Activated naive CD4-positive, alpha-beta T cell treated with anti-CD3 and anti-CD28 coated beads, Interleukin-2, amount 50 U/mL, for 24 hours (primary cell): ENCODE results near the gene ERGIC3.
A peak's percentile ranks its signal among the peaks of the same experiment; 100 is the strongest.
"Not testable (repeated sequence)": the region's sequence is repeated elsewhere in the genome, so short reads cannot be mapped to it uniquely, and the experiment has no call there.

ENCODE experiments used
- H3K27ac Mint-ChIP-seq: one replicate; pipeline ENCODE4 v1.8.0; 2021; ENCODE audit warnings: mild to moderate bottlenecking, mixed read lengths
- H3K27me3 Mint-ChIP-seq: one replicate; pipeline ENCODE4 v1.8.0; 2021; ENCODE audit warnings: mixed read lengths
- H3K36me3 Mint-ChIP-seq: one replicate; pipeline ENCODE4 v1.8.0; 2021; ENCODE audit warnings: mixed read lengths
- H3K4me1 Mint-ChIP-seq: one replicate; pipeline ENCODE4 v1.8.0; 2021; ENCODE audit warnings: mixed read lengths
- H3K4me3 Mint-ChIP-seq: one replicate; pipeline ENCODE4 v1.8.0; 2021; ENCODE audit warnings: mild to moderate bottlenecking, mixed read lengths
- H3K9me3 Mint-ChIP-seq: one replicate; pipeline ENCODE4 v1.8.0; 2021; ENCODE audit warnings: mixed read lengths

Gene ERGIC3

GRCh38 chr20:35511814-35512420 lies 30.0 kb upstream of the ERGIC3 start:
- H3K27me3 Mint-ChIP-seq = no peaks in the 10 kb centered on the region
- H3K36me3 Mint-ChIP-seq = peaks cover 9% of the 10 kb centered on the region
- no peak overlapping the region for H3K27ac Mint-ChIP-seq
- no peaks in the 10 kb centered on the region for H3K9me3 Mint-ChIP-seq
- H3K4me1 Mint-ChIP-seq = peaks cover 6% of the 10 kb centered on the region
- H3K4me3 Mint-ChIP-seq = no peak overlapping the region

- Mint-ChIP-seq H3K27me3 (no peaks in the 10 kb centered on the region), H3K9me3 (no peaks in the 10 kb centered on the region), H3K27ac (no peak overlapping the region), H3K4me1 (no peaks in the 10 kb centered on the region), H3K4me3 (no peak overlapping the region), H3K36me3 (peaks cover 2% of the 10 kb centered on the region)
Measured at GRCh38 chr20:35514371-35514932, 27.4 kb upstream of the ERGIC3 start.

- no peaks in the 10 kb centered on the region for H3K9me3 Mint-ChIP-seq
- no peaks in the 10 kb centered on the region for H3K27me3 Mint-ChIP-seq
- peaks cover 2% of the 10 kb centered on the region for H3K36me3 Mint-ChIP-seq
- H3K4me1 Mint-ChIP-seq = no peaks in the 10 kb centered on the region
- no peak overlapping the region for H3K4me3 Mint-ChIP-seq
- H3K27ac Mint-ChIP-seq = no peak overlapping the region
Measured at GRCh38 chr20:35515341-35515740, 26.5 kb upstream of the ERGIC3 start.

GRCh38 chr20:35515949-35516645 lies 25.8 kb upstream of the ERGIC3 start:
- Mint-ChIP-seq H3K4me3 (no peak overlapping the region), H3K9me3 (no peaks in the 10 kb centered on the region), H3K36me3 (peaks cover 2% of the 10 kb centered on the region), H3K27ac (no peak overlapping the region), H3K27me3 (no peaks in the 10 kb centered on the region), H3K4me1 (no peaks in the 10 kb centered on the region)

GRCh38 chr20:35517125-35517524 lies 24.8 kb upstream of the ERGIC3 start:
- no peak overlapping the region for H3K27ac Mint-ChIP-seq
- H3K27me3 Mint-ChIP-seq = no peaks in the 10 kb centered on the region
- no peaks in the 10 kb centered on the region for H3K9me3 Mint-ChIP-seq
- H3K36me3 Mint-ChIP-seq = peaks cover 2% of the 10 kb centered on the region
- H3K4me1 Mint-ChIP-seq = no peaks in the 10 kb centered on the region
- no peak overlapping the region for H3K4me3 Mint-ChIP-seq

- H3K27ac Mint-ChIP-seq, H3K4me3 Mint-ChIP-seq, H3K27me3 Mint-ChIP-seq, H3K9me3 Mint-ChIP-seq, H3K4me1 Mint-ChIP-seq, H3K36me3 Mint-ChIP-seq: not testable (repeated sequence)
Measured at GRCh38 chr20:35517767-35518166, 24.1 kb upstream of the ERGIC3 start.

- no peak overlapping the region for H3K27ac Mint-ChIP-seq
- no peaks in the 10 kb centered on the region for H3K9me3 Mint-ChIP-seq
- no peaks in the 10 kb centered on the region for H3K27me3 Mint-ChIP-seq
- no peak overlapping the region for H3K4me3 Mint-ChIP-seq
- no peaks in the 10 kb centered on the region for H3K36me3 Mint-ChIP-seq
- H3K4me1 Mint-ChIP-seq = no peaks in the 10 kb centered on the region
Measured at GRCh38 chr20:35518955-35519354, 22.9 kb upstream of the ERGIC3 start.

GRCh38 chr20:35523298-35523888 lies 18.5 kb upstream of the ERGIC3 start:
- no peak overlapping the region for H3K4me3 Mint-ChIP-seq
- H3K27ac Mint-ChIP-seq = no peak overlapping the region
- H3K9me3 Mint-ChIP-seq = no peaks in the 10 kb centered on the region
- H3K27me3 Mint-ChIP-seq = no peaks in the 10 kb centered on the region
- no peaks in the 10 kb centered on the region for H3K36me3 Mint-ChIP-seq
- H3K4me1 Mint-ChIP-seq = no peaks in the 10 kb centered on the region

GRCh38 chr20:35525639-35526038 lies 16.2 kb upstream of the ERGIC3 start:
- Mint-ChIP-seq H3K27me3 (no peaks in the 10 kb centered on the region), H3K36me3 (no peaks in the 10 kb centered on the region), H3K4me3 (no peak overlapping the region), H3K4me1 (no peaks in the 10 kb centered on the region), H3K27ac (no peak overlapping the region), H3K9me3 (no peaks in the 10 kb centered on the region)

- Mint-ChIP-seq H3K36me3 (no peaks in the 10 kb centered on the region), H3K27me3 (no peaks in the 10 kb centered on the region), H3K27ac (no peak overlapping the region), H3K4me1 (no peaks in the 10 kb centered on the region), H3K9me3 (no peaks in the 10 kb centered on the region), H3K4me3 (no peak overlapping the region)
Measured at GRCh38 chr20:35527122-35527769, 14.6 kb upstream of the ERGIC3 start.

GRCh38 chr20:35529552-35529951 lies 12.3 kb upstream of the ERGIC3 start, which contains the start of gene C20orf173:
TSS of gene C20orf173 (minus strand) at chr20:35529652. CDS start at chr20:35529373, 279 bp downstream.
- no peaks in the 10 kb centered on the region for H3K4me1 Mint-ChIP-seq
- no peak within 1 kb of the TSS for H3K27ac Mint-ChIP-seq
- no peaks in the 10 kb centered on the region for H3K36me3 Mint-ChIP-seq
- H3K4me3 Mint-ChIP-seq = no peak within 1 kb of the TSS
- H3K27me3 Mint-ChIP-seq = no peaks in the 10 kb centered on the region
- no peaks in the 10 kb centered on the region for H3K9me3 Mint-ChIP-seq

GRCh38 chr20:35539756-35540212 lies 2.1 kb upstream of the ERGIC3 start:
- no peaks in the 10 kb centered on the region for H3K9me3 Mint-ChIP-seq
- H3K36me3 Mint-ChIP-seq = no peaks in the 10 kb centered on the region
- no peak overlapping the region for H3K27ac Mint-ChIP-seq
- peaks cover 21% of the 10 kb centered on the region for H3K4me1 Mint-ChIP-seq
- H3K27me3 Mint-ChIP-seq = no peaks in the 10 kb centered on the region
- H3K4me3 Mint-ChIP-seq = no peak overlapping the region

- peak overlapping the region; percentile 80 for H3K27ac Mint-ChIP-seq
- peak overlapping the region; percentile 93 for H3K4me3 Mint-ChIP-seq
- peaks cover 21% of the 10 kb centered on the region for H3K4me1 Mint-ChIP-seq
- no peaks in the 10 kb centered on the region for H3K27me3 Mint-ChIP-seq
- no peaks in the 10 kb centered on the region for H3K36me3 Mint-ChIP-seq
- H3K9me3 Mint-ChIP-seq = no peaks in the 10 kb centered on the region
Measured at GRCh38 chr20:35541118-35541782, 628 bp upstream of the ERGIC3 start.

GRCh38 chr20:35542990-35543389 lies 1.1 kb downstream of the ERGIC3 start:
- Mint-ChIP-seq H3K27ac (no peak overlapping the region), H3K27me3 (no peaks in the 10 kb centered on the region), H3K4me1 (peaks cover 21% of the 10 kb centered on the region), H3K9me3 (no peaks in the 10 kb centered on the region), H3K36me3 (no peaks in the 10 kb centered on the region), H3K4me3 (peak overlapping the region; percentile 93)

- Mint-ChIP-seq H3K9me3 (no peaks in the 10 kb centered on the region), H3K4me3 (no peak overlapping the region)
Measured at GRCh38 chr20:35544436-35544835, 2.6 kb downstream of the ERGIC3 start.

More at GRCh38 chr20:35544436-35544835, 2.6 kb downstream of the ERGIC3 start:
- Mint-ChIP-seq H3K27me3 (no peaks in the 10 kb centered on the region), H3K27ac (no peak overlapping the region), H3K36me3 (peaks cover 3% of the 10 kb centered on the region), H3K4me1 (peaks cover 21% of the 10 kb centered on the region)
